ENCODE data around the gene OSBPL6. TPM values are rescaled to one million over a fixed set of nuclear protein-coding genes. Genes with fewer than 3 reads are reported as not detected.

OSBPL6 gene
- 0.47 and 0.98 TPM in 2 replicates for total RNA-seq (ENCODE audit: low replicate concordance)

GRCh38 chr2:178193823-178194599, at the start of gene OSBPL6:
TSS of gene OSBPL6 (plus strand) at chr2:178194512. CDS start at chr2:178306185, 111,673 bp downstream.

DNA sequence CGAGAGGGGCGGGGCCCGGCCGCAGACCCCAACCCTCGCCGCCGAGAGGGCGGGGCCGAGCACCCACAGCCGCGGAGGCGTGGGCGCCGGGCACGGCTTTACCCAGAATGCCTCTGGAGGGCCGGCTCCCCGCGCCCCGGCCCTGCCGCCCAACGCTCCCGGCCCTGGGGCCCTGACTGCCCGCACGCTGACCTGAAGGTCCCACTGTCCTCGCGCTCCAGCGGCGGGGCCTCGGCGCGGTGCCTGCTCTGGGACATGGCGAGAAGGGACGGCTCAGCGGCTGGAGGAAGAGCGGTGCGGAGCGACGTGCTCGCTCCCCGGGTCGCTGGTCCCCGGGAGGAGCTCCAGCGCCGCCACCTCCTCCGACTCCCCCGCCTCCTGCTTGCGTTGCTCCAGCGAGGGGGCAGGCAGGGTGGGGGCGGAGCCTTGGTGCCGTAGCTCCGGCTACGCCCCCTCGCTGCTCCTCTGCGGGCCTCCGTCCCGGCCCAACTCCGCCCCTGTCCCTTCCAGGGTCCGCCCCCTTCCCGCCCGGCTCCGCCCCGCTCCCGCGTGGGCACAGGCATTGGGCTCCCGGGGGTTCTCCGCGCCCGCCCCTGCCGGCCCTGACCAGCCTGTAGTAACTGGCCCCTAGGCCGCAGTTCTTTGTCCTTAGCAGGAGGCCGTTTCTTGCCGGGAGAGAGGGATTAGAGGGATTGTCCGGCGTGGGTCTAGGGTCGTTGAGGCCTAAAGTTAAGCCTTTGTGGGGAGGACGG, 256.6 kb downstream of the OSBPL6 start, which contains the start of the genes PJVK and PRKRA:
TSS of gene PJVK (plus strand) at position 605 of the 752 bp plus-strand sequence. CDS start 2,032 bp downstream, outside the sequence.
TSS of gene PRKRA (minus strand) at position 402 of the 752 bp plus-strand sequence. CDS start at position 257, 145 bp downstream.

Other genes with a start within 250 kb of the OSBPL6 start
- not detected in 2 replicates for gene PDE11A, start 121.7 kb upstream of the OSBPL6 start, total RNA-seq (ENCODE audit: low replicate concordance)
- 16.5 and 20.0 TPM in 2 replicates for gene RBM45, start 82.1 kb upstream of the OSBPL6 start, total RNA-seq (ENCODE audit: low replicate concordance)

Data from smooth muscle cell of the coronary artery (primary cell).